HG03558 (cell line): ENCODE results near the gene RAB3B.

ENCODE experiments used
- ATAC-seq: cut with Tn5 transposase; IDR thresholded peaks from one replicate; pipeline ENCODE4 v1.9.1; 2021; ENCODE audit warnings: moderate number of reproducible peaks; ENCODE audit not compliant: unreplicated experiment; ENCODE audit errors: extremely low read depth

RAB3B gene

DNA sequence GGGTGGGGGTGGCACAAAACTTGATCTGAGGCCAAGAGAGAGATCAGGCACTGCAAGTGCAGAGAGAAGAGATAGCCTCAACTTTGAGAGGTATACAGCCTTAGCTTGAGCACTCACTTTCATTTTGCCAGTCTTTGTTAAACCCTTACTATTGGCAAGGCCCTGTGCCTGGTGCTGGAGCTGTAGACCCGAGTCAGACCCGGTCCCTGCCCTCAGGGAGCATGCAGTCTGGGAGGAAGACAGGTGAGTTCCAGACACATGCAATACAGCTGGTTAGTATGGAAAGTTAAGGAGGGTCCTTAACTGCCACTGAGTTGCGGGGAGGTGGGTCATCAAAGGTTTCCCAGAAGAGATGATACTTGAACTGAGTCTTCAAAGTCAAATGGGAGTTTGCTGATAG is 31.7 kb downstream of the RAB3B start:
- ATAC-seq = no peak

DNA sequence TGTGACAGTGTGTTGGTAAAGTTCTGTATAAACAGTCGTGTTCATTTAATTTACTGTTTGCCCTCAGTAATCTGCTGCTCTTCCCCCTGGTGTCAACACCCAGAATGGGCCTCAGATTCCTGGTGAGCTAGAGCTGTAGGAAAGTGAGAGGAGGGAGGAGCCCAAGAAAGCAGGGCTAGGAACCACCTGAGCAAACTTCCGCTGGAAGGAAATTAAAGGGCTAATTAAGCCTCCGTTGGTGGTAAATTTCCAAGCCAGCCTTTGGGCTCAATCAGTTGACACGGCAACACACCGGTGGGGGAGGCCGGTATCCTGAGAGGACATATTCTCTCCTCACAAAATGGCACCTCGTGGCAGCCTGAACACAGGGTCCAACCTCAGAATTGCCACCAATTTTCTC is 32.9 kb downstream of the RAB3B start:
- no peak for ATAC-seq

DNA sequence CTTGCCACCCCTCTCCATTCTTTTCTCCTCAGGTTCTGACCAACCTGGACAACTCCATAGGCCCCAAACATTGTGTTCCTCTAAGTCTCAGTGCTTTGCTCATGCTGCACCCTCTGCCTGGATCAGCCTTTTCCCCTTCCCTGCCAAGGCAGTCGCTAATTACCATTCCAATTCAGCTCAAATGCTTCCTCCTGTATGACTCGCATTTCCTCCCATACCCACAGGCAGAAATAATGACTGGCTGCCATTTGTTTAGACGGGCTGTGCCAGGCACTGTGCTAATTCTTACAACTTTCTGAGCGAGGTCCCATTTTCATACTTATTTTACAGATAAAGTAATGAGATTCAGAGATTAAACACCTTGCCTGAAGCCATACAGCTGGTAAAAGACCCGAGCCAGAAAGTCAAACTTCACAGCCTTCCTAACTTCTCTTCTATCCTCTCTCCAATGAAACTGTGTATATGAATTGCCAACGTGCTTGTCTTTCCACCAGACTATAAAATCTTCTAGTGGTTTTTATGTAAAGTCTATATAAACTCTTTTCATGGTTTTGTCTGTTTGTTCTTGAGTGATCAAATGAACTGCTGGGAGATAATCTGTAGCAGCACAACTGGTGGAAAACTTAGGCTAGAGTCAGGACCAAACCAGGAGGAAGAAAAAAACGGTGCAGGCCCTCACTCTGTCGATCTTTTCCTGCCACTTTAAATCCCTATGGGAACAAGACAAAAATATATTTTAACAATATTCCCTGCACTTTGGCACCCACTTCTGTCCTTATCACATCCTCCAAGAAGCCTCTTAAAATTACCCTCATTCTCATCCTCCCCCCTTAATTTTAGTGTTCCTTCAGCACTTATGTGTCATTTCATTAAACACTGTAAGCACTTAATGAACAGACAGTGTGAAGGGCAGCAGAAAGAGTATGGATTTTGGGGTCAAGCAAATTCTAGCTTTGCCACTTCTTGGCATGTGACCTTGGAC is 33.7 kb downstream of the RAB3B start:
- ATAC-seq = no peak

DNA sequence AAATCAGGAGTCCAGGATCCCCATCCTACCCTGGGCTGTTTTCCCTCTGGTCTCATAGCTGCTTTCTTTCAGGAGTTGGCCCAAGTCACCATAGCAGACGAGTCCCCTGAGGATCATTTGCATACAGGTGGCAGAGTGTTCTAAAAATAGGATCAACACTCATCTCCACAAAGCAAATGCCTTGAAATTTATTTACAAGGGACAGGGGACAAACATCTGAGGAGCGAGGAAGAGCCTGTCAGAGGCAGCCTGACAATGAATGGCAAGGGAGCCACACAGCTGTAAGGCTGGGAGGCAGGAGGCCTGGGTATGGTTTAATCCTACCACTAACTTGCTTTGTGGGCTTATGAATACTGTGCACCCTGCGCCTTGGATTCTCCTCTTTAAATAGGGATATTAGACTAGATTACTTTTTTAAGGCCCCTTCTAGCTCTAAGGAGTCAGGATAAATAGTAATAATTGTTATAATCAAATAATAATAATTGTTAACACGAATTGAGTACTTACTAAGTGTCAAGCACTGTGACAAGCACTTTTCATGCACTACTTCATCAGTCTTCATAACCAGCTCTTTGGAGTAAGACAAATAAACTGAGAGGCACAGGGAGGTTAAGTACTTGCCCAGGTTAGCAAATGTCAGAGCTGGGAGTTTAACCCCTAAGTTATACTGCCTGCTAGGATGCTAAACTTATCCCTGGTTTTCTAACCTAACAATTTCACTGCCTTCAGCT is 34.5 kb downstream of the RAB3B start:
- no peak for ATAC-seq

DNA sequence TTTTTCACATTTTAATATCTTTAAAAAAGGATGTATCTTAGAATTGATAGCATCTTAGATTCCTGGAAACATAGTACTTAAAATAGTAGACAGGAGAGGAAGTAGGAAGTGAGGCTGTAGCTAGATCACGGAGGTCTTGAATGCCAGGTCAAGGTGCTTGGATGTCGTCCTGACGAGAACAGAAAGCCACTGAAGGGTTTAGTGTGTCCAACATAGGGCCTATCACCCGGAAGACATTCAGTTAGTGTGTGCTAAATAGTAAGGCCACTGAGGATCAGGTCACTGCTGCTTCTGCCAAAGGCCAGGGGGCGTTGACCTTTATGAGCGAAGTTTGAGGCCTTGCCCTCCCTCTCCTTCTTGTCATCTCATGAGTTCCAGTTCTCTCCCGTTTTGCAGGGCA is 35.7 kb downstream of the RAB3B start:
- no peak for ATAC-seq

DNA sequence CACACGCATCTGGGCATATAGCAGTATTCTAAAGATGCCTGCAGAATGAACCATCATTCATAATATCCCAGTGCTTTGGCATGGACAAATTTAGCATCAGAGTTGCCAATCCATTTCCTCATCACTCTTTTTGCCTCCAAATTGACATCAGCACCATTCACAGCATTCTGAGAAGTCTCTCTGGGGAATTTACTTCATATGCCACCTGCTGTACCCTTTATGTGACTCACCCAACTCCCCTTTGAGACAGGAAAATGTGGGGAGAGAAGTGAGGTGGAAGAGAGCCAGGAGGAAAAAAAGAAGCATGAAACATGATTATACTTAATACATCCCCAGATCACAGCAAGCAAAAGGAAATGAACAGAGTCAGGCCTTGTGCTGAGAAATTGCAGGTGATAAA is 37.4 kb downstream of the RAB3B start:
- no peak for ATAC-seq

DNA sequence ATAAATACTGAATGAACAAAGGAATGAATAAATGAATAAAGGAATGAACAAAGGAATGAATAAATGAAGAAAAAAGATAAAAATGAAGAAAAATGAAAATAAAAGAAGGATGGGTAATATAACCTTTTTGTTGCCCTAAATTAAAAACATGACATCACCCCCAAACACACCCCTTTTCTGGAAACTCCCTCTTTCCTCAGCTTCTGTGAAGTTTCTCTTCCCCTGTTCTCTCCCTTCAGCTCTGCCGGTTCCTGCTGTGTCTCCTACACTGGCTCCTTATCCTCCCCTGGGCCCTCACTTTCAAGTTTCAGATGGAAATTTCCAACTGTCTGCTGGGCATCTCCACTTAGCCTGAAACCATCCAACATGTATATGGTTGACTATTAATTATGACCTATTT is 37.9 kb downstream of the RAB3B start:
- ATAC-seq = no peak

DNA sequence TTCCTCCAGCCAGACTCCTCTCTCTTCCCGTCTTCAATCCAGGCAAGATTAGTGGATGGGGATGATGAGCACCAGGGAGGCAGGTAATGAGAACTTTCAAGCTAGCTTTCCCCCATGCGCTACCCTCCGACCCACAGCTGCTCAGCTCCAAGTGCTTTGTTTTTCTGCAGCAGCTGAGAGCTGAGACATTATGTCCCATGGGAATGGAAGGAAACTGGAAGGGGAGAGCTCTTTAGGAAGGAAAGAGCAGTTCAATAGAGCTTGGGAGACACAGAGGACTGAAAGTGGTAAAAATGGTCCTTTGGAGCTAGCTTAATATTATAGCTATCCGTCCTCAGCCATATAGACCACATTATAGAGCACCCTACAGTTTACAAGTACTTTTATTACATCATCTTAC is 39.8 kb downstream of the RAB3B start:
- ATAC-seq = no peak

DNA sequence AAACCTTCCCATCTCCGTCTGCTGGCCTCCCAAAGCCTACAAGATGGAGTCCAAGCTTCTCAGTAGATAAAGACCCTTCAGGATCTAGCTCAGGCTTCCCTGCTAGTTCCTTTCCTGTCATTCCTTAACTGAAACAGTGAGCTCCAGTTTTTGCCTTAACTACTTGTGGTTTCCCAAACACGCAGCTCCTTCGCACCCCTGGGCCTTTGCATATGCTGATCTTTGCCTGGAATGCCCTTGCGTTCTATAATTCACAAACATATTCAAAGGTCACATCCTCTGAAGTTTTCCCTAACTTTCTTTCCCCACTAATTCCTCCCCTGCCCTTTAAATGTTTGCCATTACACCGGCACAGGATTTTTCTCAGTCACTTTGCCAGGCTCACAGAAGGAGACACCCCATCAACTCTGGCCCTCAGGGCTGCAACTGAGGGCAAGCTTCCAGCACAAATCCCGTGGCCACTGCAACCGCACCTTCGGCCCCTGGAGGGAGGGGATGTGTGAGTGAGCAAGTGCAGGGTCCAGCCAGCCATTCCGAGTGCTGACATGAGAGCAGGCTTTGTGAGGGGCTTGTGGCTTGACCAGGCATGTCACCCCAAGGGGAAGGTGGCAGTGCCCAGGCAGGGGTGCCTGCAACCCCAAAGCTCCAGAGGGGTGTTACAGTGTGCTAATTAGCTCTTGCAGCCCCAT is 41.3 kb downstream of the RAB3B start:
- ATAC-seq = no peak

DNA sequence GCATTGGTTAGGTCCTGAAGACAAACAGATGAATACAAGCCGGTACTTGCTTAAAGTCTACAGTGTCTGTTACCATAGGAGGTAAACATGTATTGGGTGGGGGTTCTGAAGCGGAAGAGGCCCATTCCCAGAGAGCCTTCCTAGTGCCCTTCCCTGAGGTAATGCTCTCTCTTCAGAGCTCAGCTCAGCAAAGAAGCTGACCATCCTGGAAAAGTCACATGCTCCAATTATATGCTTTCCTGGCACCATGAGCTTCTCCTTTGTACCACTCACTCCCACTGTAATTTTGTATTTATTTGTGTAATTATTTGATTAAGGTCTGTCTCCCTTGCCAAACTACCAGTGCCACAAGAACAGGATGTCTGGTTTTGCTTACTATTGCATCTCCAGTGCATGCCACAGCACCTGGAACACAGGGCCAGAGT is 42.0 kb downstream of the RAB3B start:
- no peak for ATAC-seq

DNA sequence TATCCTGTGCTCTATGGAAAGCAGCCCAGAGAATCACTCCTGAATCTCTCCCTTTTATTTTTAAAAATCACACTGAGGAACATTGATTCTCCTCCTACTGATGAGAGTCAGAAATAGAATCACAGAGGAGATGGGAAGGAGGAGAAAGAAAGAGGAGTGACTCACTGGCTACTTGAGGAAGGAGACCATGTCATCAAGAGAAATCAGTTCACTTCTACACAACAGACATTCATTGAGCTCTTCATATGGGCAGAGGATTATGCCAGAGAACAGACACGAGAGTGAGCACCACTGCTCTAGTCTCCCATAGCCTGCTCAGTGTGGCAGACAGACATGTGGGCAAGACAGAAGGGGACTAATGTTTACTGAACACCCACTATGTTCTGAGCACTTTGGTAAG is 44.2 kb downstream of the RAB3B start:
- no peak for ATAC-seq

DNA sequence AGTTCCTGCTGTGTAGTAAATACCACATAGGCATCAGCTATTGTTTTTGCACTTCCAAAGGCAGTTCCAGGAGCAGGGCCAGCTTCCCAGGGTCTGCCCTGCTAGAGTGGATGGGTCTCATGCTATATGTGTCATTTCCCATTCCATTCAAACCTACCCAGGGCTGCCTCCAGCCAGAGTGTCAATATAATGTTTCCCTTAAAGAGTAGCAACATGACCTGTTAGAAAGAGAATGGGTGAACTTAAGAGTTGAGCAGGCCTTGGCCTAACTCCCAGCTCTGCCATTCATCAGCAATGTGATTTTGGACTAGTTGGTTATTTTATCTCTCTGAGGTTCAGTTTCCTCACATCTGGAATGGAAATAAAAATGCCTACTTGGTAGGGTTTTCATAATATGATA is 44.9 kb downstream of the RAB3B start:
- ATAC-seq = no peak

DNA sequence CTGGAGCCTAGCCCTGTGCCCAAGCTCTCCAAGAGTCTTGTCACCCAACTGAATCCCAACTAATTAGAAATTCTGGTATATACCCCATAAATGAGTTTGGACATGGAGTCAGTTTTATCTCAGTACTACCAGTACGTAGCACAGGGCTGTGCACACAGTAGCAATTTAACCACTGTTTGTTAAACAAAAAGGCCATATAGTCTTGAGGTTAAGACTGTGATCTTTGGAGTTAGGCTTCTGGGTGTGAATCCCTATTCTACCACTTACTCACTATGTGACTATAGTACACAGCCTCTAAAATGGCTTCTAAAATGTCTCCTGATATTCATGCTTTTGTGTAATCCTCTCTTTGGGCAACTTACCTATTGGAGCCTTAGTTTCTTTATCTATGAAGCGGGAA is 48.2 kb downstream of the RAB3B start:
- ATAC-seq = no peak

DNA sequence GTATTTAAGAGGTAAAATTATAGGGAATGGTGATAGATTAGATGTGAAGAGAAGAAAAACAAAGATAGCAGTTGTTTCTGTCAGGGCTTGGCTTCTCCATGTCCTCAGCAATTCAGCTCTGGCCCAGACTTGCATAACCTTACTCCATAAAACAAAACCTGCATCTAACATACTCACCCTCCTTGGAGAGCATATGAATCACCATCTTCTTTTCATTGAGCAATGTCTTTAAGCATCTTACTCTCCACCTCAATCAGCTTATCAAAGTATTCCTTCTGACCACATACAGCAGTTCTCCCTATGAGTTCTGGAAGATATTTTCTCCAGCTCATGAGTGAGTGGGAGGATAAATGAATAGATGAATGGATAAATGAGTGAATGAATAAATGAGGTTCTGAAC is 49.0 kb downstream of the RAB3B start:
- ATAC-seq = no peak

DNA sequence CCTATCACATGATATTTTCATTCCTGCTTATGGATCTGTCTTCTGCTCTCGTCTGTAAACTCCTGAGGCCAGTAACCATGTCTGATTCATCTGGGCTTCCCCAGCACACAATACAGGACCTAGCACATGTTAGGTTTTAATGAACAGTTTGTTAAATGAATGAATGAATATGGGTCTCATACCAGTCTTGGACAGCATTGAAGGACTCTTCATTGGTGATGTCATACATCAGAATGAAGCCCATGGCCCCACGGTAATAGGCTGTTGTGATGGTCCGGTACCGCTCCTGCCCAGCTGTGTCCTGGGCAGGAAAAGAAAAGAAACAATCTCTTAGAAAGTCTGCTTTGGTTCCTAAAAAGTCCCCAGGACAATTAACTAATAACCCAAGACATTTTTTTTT is 53.4 kb downstream of the RAB3B start:
- no peak for ATAC-seq

DNA sequence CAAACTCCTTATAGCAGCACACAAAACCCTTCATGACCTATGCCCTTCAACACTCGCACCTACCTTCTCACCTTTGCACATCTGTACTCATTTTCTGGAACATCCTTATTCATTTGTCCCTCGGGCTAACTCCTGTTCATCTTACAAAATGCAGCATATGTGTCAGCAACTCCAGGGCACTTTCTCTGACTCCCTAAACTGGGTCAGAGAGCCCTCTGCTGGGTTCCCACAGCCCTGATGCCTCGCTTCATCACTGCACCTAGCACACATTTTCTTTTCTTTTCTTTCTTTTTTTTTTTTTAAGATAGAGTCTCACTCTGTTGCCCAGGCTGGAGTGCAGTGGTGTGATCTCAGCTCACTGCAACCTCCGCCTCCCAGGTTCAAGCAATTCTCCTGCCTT is 54.0 kb downstream of the RAB3B start:
- no peak for ATAC-seq

DNA sequence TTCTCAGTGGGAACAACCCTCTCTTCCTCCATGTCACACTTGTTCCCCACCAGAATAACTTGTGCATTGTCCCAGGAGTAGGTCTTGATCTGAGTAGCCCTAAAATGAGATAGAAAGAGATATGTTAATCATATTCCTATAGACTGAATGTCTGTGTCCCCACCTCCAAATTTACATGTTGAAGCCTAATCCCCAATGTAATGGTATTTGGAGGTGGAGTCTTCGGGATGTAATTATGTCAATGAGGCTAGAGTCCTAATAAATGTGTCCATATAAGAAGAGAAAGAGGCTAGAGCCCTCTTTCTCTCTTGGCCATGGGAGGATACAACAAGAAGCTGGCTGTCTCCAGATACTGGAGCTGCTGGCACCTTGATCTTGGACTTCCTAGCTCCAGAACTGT is 57.2 kb downstream of the RAB3B start:
- no peak for ATAC-seq

DNA sequence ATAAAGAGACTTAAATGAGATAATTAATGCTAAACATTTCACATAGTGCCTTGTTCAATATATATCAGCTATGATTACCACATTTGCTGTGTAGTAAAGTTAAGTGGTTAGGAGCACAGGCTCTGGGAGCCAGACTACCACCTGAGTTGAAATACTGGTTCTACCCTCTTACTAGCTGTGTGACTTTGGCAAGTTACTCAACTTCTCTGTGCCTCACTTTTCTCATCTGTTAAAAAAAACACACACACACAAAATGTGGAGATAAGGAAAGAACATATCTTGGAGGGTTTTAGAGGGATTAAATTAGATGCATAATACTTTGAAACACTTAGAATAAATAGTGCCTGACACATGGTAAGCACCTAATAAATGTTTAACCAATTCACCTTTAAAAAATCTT is 60.2 kb downstream of the RAB3B start:
- no peak for ATAC-seq

DNA sequence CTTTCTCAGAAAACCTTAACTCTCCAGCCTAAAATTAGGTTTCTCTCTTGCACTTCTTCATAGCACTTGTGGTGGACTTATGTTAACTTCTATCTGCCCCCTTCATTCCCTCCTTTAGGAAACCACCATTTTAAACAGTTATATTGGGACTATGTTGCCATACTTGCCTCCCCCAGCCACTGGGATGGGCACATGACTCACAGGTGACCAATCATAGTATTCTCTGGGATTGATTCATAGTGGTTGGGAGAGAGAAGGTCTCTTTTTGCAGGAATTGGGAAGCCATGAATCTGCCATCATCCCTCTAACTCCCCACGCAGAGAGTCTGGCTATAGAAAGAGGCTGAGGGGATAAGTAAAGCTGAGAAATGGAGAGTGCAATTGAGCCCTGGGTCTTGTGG is 61.6 kb downstream of the RAB3B start:
- ATAC-seq = no peak

DNA sequence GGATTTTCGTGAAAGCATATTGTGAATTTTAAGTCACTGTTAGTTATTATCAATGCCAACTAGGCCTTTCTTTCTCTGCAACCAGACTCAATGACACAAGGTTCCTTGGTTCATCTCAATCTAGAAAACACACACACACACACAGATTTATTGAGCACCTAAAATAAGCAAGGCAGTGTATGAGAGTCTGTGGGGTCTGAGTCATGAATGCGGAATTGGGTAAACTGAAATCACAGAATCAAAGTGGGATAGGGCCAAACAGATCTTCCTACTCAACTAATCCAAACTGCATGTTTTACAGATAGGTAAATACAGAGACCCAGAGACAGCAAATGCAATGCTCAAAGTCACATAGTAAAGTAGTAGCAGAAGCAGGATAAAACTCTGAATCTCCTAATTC is 63.5 kb downstream of the RAB3B start:
- no peak for ATAC-seq

DNA sequence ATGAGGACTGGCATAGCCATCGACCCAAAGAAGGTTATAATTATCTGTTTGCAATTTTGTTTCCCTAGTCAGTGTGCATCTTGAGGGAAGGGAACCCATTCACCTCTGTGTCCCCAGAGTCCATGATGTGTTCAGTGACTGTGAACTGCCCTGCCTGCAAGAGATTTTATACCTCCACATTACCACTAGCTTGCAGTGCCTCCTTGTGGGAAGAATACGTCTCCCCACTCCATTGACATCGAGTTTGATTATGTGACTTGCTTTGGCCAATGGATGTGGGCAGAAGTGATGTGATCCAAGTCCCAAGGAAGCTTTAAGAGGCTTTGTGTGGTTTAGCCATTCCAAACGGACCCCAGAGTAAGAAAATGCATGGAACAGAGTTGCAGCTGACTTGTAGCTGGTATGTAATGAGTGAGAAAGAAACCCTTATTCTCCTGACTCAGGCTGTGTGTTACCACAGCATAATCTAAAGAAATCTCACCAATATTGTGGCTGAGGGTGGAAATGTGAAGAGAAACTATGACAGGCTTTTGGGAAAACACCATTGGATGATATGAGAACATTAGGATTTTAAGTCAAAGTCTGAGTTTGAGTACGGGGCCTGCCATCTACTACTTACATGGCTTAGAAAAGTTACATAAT is 64.2 kb downstream of the RAB3B start:
- ATAC-seq = no peak
